ENCODE data around the gene CSRNP3. TPM values are rescaled to one million over a fixed set of nuclear protein-coding genes. Genes with fewer than 3 reads are reported as not detected.
A peak's percentile ranks its signal among the peaks of the same experiment; 100 is the strongest.

CSRNP3 gene
- polyA plus RNA-seq, 1 experiment, result 0.25 TPM

- H3K27me3 ChIP-seq (ENCODE audit: control insufficient read depth, insufficient read depth, low read length), result no peaks in the 10 kb centered on the region
- no peaks in the 10 kb centered on the region for H3K9me3 ChIP-seq (ENCODE audit: control insufficient read depth, insufficient read depth, low read length)
- ChIA-PET POLR2A (no interaction called here), CTCF (interaction anchor here (0.8 to 2.0 kb wide), 3 partner anchors 182 to 436 kb away, joined by 3 to 14 read pairs (median 4); partner anchors contain the start of gene SCN1A)
- H3K4me3 ChIP-seq (ENCODE audit: low read depth, low read length), result no peak overlapping the region
- TF ChIP-seq CTCF (IDR thresholded peaks at IDR 0.05; ENCODE audit: low read depth, low read length), result no peak
- no peak overlapping the region for H3K27ac ChIP-seq (ENCODE audit: low read depth, low read length)
- DNase-seq (ENCODE audit: low read depth, low spot score), result no peak
Measured at GRCh38 chr2:165691615-165692014, 222.1 kb downstream of the CSRNP3 start.

- no peak overlapping the region for H3K4me3 ChIP-seq (ENCODE audit: low read depth, low read length)
- H3K27ac ChIP-seq (ENCODE audit: low read depth, low read length), result no peak overlapping the region
- H3K9me3 ChIP-seq (ENCODE audit: control insufficient read depth, insufficient read depth, low read length), result no peaks in the 10 kb centered on the region
- ChIA-PET POLR2A (no interaction called here), CTCF (interaction anchor here (2.0 kb wide), 1 partner anchor 181 kb away, joined by 14 read pairs; no protein-coding TSS in a partner anchor)
- H3K27me3 ChIP-seq (ENCODE audit: control insufficient read depth, insufficient read depth, low read length), result no peaks in the 10 kb centered on the region
- no peak for TF ChIP-seq CTCF (IDR thresholded peaks at IDR 0.05; ENCODE audit: low read depth, low read length)
- DNase-seq (ENCODE audit: low read depth, low spot score), result no peak
Measured at GRCh38 chr2:165692906-165693305, 223.4 kb downstream of the CSRNP3 start.

GRCh38 chr2:165693838-165694237, 224.3 kb downstream of the CSRNP3 start:
- no peak overlapping the region for H3K27ac ChIP-seq (ENCODE audit: low read depth, low read length)
- DNase-seq (ENCODE audit: low read depth, low spot score), result no peak
- no peaks in the 10 kb centered on the region for H3K9me3 ChIP-seq (ENCODE audit: control insufficient read depth, insufficient read depth, low read length)
- H3K27me3 ChIP-seq (ENCODE audit: control insufficient read depth, insufficient read depth, low read length), result no peaks in the 10 kb centered on the region
- ChIA-PET POLR2A (no interaction called here), CTCF (no interaction called here)
- H3K4me3 ChIP-seq (ENCODE audit: low read depth, low read length), result no peak overlapping the region
- no peak for TF ChIP-seq CTCF (IDR thresholded peaks at IDR 0.05; ENCODE audit: low read depth, low read length)

GRCh38 chr2:165697748-165698443, 228.4 kb downstream of the CSRNP3 start:
- H3K27ac ChIP-seq (ENCODE audit: low read depth, low read length), result no peak overlapping the region
- no peak overlapping the region for H3K4me3 ChIP-seq (ENCODE audit: low read depth, low read length)
- DNase-seq (ENCODE audit: low read depth, low spot score), result no peak
- H3K27me3 ChIP-seq (ENCODE audit: control insufficient read depth, insufficient read depth, low read length), result no peaks in the 10 kb centered on the region
- ChIA-PET POLR2A (no interaction called here), CTCF (interaction anchor here (0.8 to 1.8 kb wide), 5 partner anchors 9 to 297 kb away, joined by 3 to 8 read pairs (median 7); no protein-coding TSS in a partner anchor)
- TF ChIP-seq CTCF (IDR thresholded peaks at IDR 0.05; ENCODE audit: low read depth, low read length), result no peak
- H3K9me3 ChIP-seq (ENCODE audit: control insufficient read depth, insufficient read depth, low read length), result no peaks in the 10 kb centered on the region

GRCh38 chr2:165698444-165698884, 229.0 kb downstream of the CSRNP3 start:
- peak; percentile 10 for DNase-seq (ENCODE audit: low read depth, low spot score)
- Histone ChIP-seq H3K4me3 (ENCODE audit: low read depth, low read length) (no peak overlapping the region), H3K27ac (ENCODE audit: low read depth, low read length) (no peak overlapping the region), H3K9me3 (ENCODE audit: control insufficient read depth, insufficient read depth, low read length) (no peaks in the 10 kb centered on the region), H3K27me3 (ENCODE audit: control insufficient read depth, insufficient read depth, low read length) (no peaks in the 10 kb centered on the region)
- ChIA-PET CTCF (interaction anchor here (0.8 to 1.8 kb wide), 5 partner anchors 10 to 298 kb away, joined by 3 to 8 read pairs (median 7); no protein-coding TSS in a partner anchor), POLR2A (no interaction called here)
- peak; percentile 66 for TF ChIP-seq CTCF (IDR thresholded peaks at IDR 0.05; ENCODE audit: low read depth, low read length)
